Measurements from ENCODE around the gene IL26. TPM values are rescaled to one million over a fixed set of nuclear protein-coding genes. Genes with fewer than 3 reads are reported as not detected.

The IL26 gene
- total RNA-seq, 3 donors from 2014 or later (not counting 1 experiment from before 2014, with no cell fraction given): not detected

Other genes starting within 250 kb of the IL26 start
- 1 to 10 TPM; 1.4 to 2.4 (median 1.6) TPM for gene IFNG-AS1, start 236.4 kb downstream of the IL26 start, total RNA-seq
- gene IFNG, start 66.1 kb downstream of the IL26 start, total RNA-seq: 100 to 1,000 TPM in 2 of 3 donors, 10 to 100 TPM in 1; 66.5 to 248 (median 124) TPM
- not detected for gene IL22, start 27.8 kb upstream of the IL26 start, total RNA-seq
- 10 to 100 TPM; 21.3 to 36.2 (median 26.5) TPM for gene MDM1, start 106.6 kb upstream of the IL26 start, total RNA-seq

Measured in natural killer cell (primary cell).